ENCODE results near the gene SPRY1.

The SPRY1 gene

DNA sequence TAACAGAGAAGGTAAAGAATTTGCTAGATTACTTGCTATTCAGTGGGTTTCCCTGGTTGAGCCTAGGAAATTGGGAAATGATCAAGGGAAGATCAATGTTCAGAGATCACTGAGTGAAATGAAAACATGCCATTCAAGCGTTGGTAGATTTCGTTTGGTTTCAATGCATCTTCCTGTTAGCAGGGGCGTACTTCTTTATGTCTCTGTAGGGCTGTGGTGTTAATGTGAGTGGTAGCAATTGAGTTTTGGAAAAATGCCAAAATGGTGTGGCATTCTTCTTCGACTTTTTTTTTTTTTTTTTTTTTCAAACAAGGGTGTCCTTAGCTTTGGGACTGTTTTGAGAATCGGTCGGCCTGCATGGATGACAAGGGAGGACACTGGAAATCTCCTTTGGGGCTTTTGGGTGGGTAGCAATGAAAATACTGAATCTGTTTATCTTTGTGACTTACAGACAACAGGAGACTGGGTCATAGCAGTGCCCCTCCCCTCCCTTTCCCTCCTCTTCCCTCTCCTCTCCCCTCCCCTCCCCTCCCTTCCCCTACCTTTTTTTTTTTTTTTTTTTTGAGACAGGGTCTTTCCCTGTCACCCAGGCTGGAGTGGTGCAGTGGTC lies 50.4 kb downstream of the SPRY1 start:
- no peak for DNase-seq

DNA sequence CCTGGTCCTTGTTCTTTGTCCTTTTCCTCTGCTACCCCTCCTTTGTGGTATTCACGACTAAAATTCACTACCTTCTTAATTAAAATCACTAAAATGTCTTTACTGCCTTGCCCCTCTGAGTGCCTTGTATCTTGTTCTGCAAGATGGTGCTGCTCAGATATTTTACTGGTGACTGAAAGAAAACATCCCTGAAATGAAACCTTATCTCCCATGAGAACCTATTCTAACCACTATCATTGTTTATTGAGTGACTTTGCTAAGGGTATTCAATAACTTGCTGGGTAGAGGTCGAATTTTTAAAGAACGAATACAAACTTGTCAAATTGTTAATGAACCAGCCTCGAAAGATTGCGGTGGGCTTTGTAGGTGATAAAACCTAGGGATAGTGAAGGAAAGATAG lies 52.8 kb downstream of the SPRY1 start:
- no peak for DNase-seq

DNA sequence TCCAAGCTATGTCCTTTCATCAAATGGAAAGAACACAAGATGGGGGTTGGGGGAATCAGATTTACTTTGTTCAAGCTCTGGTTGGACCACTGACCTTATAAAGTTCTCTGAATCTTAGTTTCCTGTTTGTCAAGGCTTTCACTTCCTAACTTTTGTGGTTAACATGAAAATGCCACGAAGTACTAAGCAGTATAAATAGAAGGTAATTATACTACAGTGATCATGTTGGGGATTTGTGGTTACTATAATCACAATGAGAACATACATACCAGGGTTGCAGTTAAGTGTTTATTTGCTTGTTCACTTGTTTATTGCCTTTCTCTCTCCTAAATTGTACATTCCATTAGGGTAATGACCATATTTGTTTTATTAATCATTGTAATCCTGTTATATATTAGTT lies 53.2 kb downstream of the SPRY1 start:
- no peak for DNase-seq

DNA sequence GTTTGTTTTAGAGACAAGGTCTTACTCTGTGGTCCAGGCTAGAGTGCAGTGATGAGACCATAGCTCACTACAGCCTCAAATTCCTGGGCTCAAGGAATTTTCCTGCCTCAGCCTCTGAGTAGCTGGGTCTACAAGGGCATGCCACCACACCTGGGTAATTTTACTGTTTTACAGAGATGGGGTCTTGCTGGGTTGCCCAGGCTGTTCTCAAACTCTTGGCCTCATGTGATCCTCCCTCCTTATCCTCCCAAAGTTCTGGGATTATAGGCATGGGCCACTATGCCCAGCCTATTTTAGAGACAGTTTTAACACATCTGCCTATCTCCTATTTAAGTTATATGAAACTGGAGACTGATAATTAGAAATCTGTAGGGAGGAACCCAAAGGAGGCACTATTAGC lies 53.8 kb downstream of the SPRY1 start:
- no peak for DNase-seq

DNA sequence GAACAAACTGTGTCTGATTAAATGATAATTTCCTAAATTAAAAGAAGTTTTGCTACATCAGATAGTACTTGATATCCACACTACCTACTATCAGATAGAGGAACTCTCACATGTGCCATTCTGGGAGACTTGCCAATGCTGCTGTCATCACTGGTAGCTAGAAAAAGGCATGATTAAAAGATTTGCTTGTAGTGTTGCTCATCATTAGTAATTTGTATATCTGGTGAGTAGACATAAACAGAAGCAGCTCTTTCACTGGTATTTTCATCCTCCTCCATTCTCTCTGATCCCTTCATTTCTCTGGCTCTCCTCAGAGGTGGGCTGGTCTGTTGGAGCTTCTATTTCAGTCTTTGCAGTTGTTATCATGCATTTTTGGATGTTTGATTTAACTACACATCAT lies 56.0 kb downstream of the SPRY1 start:
- peak; percentile 23 for DNase-seq

DNA sequence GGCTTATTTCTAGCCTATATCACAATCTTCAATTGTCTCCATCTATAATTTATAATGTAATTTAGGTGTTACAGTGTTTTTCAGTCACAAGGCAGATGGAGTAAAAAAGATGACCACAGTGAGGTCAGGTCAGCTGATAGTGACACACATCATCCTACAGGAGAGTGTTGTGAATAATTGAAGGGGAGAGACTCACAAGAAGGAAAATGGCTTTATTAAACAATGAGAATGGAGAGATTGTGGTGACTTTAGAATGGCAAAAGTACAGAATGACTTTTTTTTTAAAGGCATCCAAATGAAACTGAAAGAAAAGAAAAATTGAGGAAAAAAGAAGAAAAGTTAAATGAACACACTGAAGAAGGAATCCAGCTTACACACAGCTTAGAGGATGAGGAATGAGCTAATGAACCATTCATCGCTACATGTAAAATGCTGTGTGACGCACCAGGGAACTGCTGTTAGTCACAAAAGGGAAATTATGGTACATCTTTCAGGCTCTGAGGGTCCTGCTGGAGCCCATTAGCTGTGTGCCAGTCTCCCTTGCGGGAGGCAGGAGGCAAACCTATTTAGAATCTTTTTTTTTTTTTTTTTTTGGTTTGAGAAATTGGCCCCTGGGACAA lies 56.6 kb downstream of the SPRY1 start:
- DNase-seq, result no peak

Measured in NCI-H2171 treated with DMSO at 0.1 percent for 48 hours (cell line).